GM12891 (cell line): ENCODE results near the gene DPP7.
A peak's percentile ranks its signal among the peaks of the same experiment; 100 is the strongest.

ENCODE experiments used
- PAX5 ChIP-seq: IDR thresholded peaks from 2 replicates; pipeline ENCODE4 v1.6.1; 2011; ENCODE audit warnings: low read length, moderate library complexity, mild to moderate bottlenecking; ENCODE audit not compliant: insufficient read depth, severe bottlenecking
- POLR2A ChIP-seq: IDR thresholded peaks from 2 replicates; pipeline ENCODE4 v1.6.1; 2011; ENCODE audit warnings: low read depth, low read length, control low read depth
- POLR2AphosphoS5 ChIP-seq: IDR thresholded peaks from 2 replicates; pipeline ENCODE4 v1.6.1; 2011; ENCODE audit warnings: low read depth, low read length, control low read depth
- TAF1 ChIP-seq: IDR thresholded peaks from 2 replicates; pipeline ENCODE4 v1.6.1; 2011; ENCODE audit warnings: low read depth, low read length, control low read depth

DNA sequence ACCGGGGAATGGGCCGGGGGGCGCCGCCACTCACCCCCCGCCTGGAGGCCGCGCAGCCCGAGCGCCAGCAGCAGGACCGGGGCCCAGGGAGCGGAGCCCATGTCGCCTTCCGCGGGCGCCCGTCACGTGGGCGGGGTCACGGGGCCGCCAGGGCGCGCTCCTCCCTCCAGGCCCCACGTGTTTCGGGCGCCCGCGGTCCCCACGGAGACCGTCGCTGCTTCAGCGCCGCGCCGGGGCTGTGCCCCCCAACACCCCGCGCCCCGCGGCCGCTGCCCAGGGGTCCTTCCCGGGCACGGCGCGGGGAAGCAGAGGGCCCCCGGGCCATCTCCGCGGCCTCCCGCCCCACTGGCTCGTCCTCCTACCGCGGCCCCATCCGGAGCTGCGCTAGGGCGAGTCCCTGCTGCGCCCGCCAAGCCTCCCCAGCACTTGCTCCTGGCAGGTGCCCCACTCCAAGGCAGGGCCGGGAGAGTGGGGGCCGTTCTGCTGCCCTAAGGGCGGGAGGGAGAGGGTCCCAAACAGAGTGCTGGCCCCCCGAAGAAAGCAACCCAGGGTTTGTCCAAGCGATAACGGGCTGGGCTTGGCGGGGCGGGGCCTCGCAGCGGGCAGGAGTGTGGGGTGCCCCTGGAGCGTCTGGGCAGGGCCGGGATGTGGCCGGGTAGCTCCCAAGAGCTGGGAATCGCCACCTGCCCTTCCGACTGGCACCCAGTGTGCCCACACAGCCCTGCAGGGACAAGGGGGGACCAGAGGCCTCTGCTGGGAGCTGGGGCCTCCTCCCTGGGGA, at the start of gene DPP7:
- TF ChIP-seq TAF1 (no peak), POLR2AphosphoS5 (no peak), POLR2A (0 out of 2 replicates have a peak, but pooled peaks have one; percentile 37), PAX5 (no peak)
